Measurements from ENCODE around the gene DDX4.
A peak's percentile ranks its signal among the peaks of the same experiment; 100 is the strongest.
"Not testable (repeated sequence)": the region's sequence is repeated elsewhere in the genome, so short reads cannot be mapped to it uniquely, and the experiment has no call there.

Gene DDX4

GRCh38 chr5:55731848-55732247 is 6.0 kb upstream of the DDX4 start:
- DNase-seq = no peak

GRCh38 chr5:55732585-55732984 is 5.3 kb upstream of the DDX4 start:
- DNase-seq = no peak

GRCh38 chr5:55734658-55735057 is 3.2 kb upstream of the DDX4 start:
- no peak for DNase-seq

GRCh38 chr5:55742778-55743177 is 4.9 kb downstream of the DDX4 start:
- DNase-seq = no peak

GRCh38 chr5:55747778-55748318 is 10.0 kb downstream of the DDX4 start:
- DNase-seq = no peak

- no peak for DNase-seq
Measured at GRCh38 chr5:55749387-55749786, 11.5 kb downstream of the DDX4 start.

- DNase-seq = no peak
Measured at GRCh38 chr5:55750063-55750462, 12.2 kb downstream of the DDX4 start.

GRCh38 chr5:55750499-55750898 is 12.6 kb downstream of the DDX4 start:
- DNase-seq = no peak

- no peak for DNase-seq
Measured at GRCh38 chr5:55758231-55758630, 20.4 kb downstream of the DDX4 start.

GRCh38 chr5:55758714-55759113 is 20.9 kb downstream of the DDX4 start:
- DNase-seq = no peak

- DNase-seq = not testable (repeated sequence)
Measured at GRCh38 chr5:55761721-55762120, 23.9 kb downstream of the DDX4 start.

- no peak for DNase-seq
Measured at GRCh38 chr5:55763746-55764420, 26.0 kb downstream of the DDX4 start.

- DNase-seq = no peak
Measured at GRCh38 chr5:55768279-55768678, 30.4 kb downstream of the DDX4 start.

- DNase-seq = no peak
Measured at GRCh38 chr5:55771175-55771655, 33.4 kb downstream of the DDX4 start.

- no peak for DNase-seq
Measured at GRCh38 chr5:55773057-55773456, 35.2 kb downstream of the DDX4 start.

GRCh38 chr5:55777332-55777731 is 39.5 kb downstream of the DDX4 start:
- no peak for DNase-seq

- no peak for DNase-seq
Measured at GRCh38 chr5:55800924-55801323, 63.1 kb downstream of the DDX4 start.

- not testable (repeated sequence) for DNase-seq
Measured at GRCh38 chr5:55808814-55809213, 71.0 kb downstream of the DDX4 start.

- DNase-seq = not testable (repeated sequence)
Measured at GRCh38 chr5:55815939-55816338, 78.1 kb downstream of the DDX4 start.

GRCh38 chr5:55816342-55816741 is 78.5 kb downstream of the DDX4 start:
- no peak for DNase-seq

- no peak for DNase-seq
Measured at GRCh38 chr5:55817030-55817429, 79.2 kb downstream of the DDX4 start.

GRCh38 chr5:55820488-55820887 is 82.6 kb downstream of the DDX4 start:
- no peak for DNase-seq

- DNase-seq = peak; percentile 20
Measured at GRCh38 chr5:55821731-55822512, 84.1 kb downstream of the DDX4 start.

- DNase-seq = no peak
Measured at GRCh38 chr5:55823151-55823796, 85.4 kb downstream of the DDX4 start.

Data from activated T-cell treated with anti-CD3 and anti-CD28 coated beads, Interleukin-2, amount 50 U/mL, for 1 hour (primary cell).